ENCODE data around the gene PPP1R37. TPM values are rescaled to one million over a fixed set of nuclear protein-coding genes. Genes with fewer than 3 reads are reported as not detected.

PPP1R37 gene
- polyA plus RNA-seq, 3 donors = 0.10 to 11.8 (median 0.22) TPM

GRCh38 chr19:45128146-45128545 is 35.2 kb downstream of the PPP1R37 start:
- no peak for TF ChIP-seq CTCF (IDR thresholded peaks at IDR 0.05)
- WGBS (ENCODE audit: insufficient coverage) = 92% methylated on average over 4 of the region's 5 CpGs
- H3K4me1 ChIP-seq (ENCODE audit: control insufficient read depth in 1 of 2, insufficient read depth in 2 of 2, low read length in 2 of 2) = no peaks in the 10 kb centered on the region
- no peak overlapping the region for H3K9ac ChIP-seq (ENCODE audit: insufficient read depth, low read length, poor library complexity, severe bottlenecking)
- no peak overlapping the region for H3K4me2 ChIP-seq (replicated peaks; ENCODE audit: extremely low read depth, low read length, poor library complexity, severe bottlenecking)
- peaks cover 0 to 5% of the 10 kb centered on the region in 2 donors for H3K36me3 ChIP-seq (replicated peaks in 1 of 2; ENCODE audit: control insufficient read depth in 1 of 2, insufficient read depth in 2 of 2, low read length in 2 of 2)
- peaks cover 5% of the 10 kb centered on the region for H3K4me1 Mint-ChIP-seq
- no peak overlapping the region for H3K27ac Mint-ChIP-seq
- H2AFZ ChIP-seq (ENCODE audit: insufficient read depth, low read depth, low read length, poor library complexity, severe bottlenecking) = no peak overlapping the region
- no peak overlapping the region for H3K27ac ChIP-seq (ENCODE audit: low read depth in 1 of 2, low read length in 2 of 2)
- H4K20me1 ChIP-seq (ENCODE audit: insufficient read depth, low read length) = peaks cover 51% of the 10 kb centered on the region
- no peaks in the 10 kb centered on the region for H3K27me3 ChIP-seq (ENCODE audit: control insufficient read depth in 2 of 2, insufficient read depth in 2 of 2, low read length in 2 of 2)
- peaks cover 32% of the 10 kb centered on the region for H3K79me2 ChIP-seq (ENCODE audit: insufficient read depth, low read length)
- peaks cover 0 to 2% of the 10 kb centered on the region in 2 donors for H3K36me3 Mint-ChIP-seq
- DNase-seq = no peak
- H3K9me3 Mint-ChIP-seq = no peaks in the 10 kb centered on the region
- intact Hi-C loops (cut with micrococcal nuclease) = no loop called here
- no peaks in the 10 kb centered on the region for H3K9me3 ChIP-seq (replicated peaks in 1 of 2; ENCODE audit: control insufficient read depth in 1 of 2, insufficient read depth in 1 of 2, low read length in 2 of 2)
- no peak overlapping the region for H3K4me3 ChIP-seq (replicated peaks in 1 of 3; ENCODE audit: low read depth in 2 of 3, low read length in 3 of 3)
- peaks cover 0 to 2% (median 0%) of the 10 kb centered on the region in 3 donors for H3K27me3 Mint-ChIP-seq (ENCODE audit: low read depth in 3 of 3)
- H3K4me3 Mint-ChIP-seq = no peak overlapping the region

GRCh38 chr19:45128806-45129205 is 35.8 kb downstream of the PPP1R37 start:
- Histone ChIP-seq H3K4me1 (ENCODE audit: control insufficient read depth in 1 of 2, insufficient read depth in 2 of 2, low read length in 2 of 2) (no peaks in the 10 kb centered on the region), H2AFZ (ENCODE audit: insufficient read depth, low read depth, low read length, poor library complexity, severe bottlenecking) (no peak overlapping the region), H3K4me2 (replicated peaks; ENCODE audit: extremely low read depth, low read length, poor library complexity, severe bottlenecking) (no peak overlapping the region), H3K9me3 (replicated peaks in 1 of 2; ENCODE audit: control insufficient read depth in 1 of 2, insufficient read depth in 1 of 2, low read length in 2 of 2) (no peaks in the 10 kb centered on the region), H4K20me1 (ENCODE audit: insufficient read depth, low read length) (peaks cover 50% of the 10 kb centered on the region), H3K4me3 (replicated peaks in 1 of 3; ENCODE audit: low read depth in 2 of 3, low read length in 3 of 3) (no peak overlapping the region), H3K79me2 (ENCODE audit: insufficient read depth, low read length) (peaks cover 32% of the 10 kb centered on the region), H3K36me3 (replicated peaks in 1 of 2; ENCODE audit: control insufficient read depth in 1 of 2, insufficient read depth in 2 of 2, low read length in 2 of 2) (peaks cover 0 to 5% of the 10 kb centered on the region in 2 donors), H3K27ac (ENCODE audit: low read depth in 1 of 2, low read length in 2 of 2) (no peak overlapping the region), H3K27me3 (ENCODE audit: control insufficient read depth in 2 of 2, insufficient read depth in 2 of 2, low read length in 2 of 2) (no peaks in the 10 kb centered on the region), H3K9ac (ENCODE audit: insufficient read depth, low read length, poor library complexity, severe bottlenecking) (no peak overlapping the region)
- Mint-ChIP-seq H3K27ac (no peak overlapping the region), H3K4me3 (no peak overlapping the region), H3K36me3 (peaks cover 0 to 2% of the 10 kb centered on the region in 2 donors), H3K4me1 (peaks cover 5% of the 10 kb centered on the region), H3K9me3 (no peaks in the 10 kb centered on the region), H3K27me3 (ENCODE audit: low read depth in 3 of 3) (peaks cover 0 to 2% (median 0%) of the 10 kb centered on the region in 3 donors)
- TF ChIP-seq CTCF (IDR thresholded peaks at IDR 0.05) = no peak
- WGBS (ENCODE audit: insufficient coverage) = 96% methylated on average over 4 of the region's 5 CpGs
- DNase-seq = no peak
- intact Hi-C loops (cut with micrococcal nuclease) = no loop called here
